K562 (cell line): ENCODE results near the gene BCAM. TPM values are rescaled to one million over a fixed set of nuclear protein-coding genes. Genes with fewer than 3 reads are reported as not detected.

Source experiments
- FOXJ2 ChIP-seq: fragments of 200-800 bp; sonication (Bioruptor generic); IDR thresholded peaks from 2 replicates; pipeline ENCODE4 v1.6.1; 2016; ENCODE audit warnings: missing genetic modification characterization, missing compliant biosample characterization
- JUND ChIP-seq, 2 experiments: IDR thresholded peaks; 2 replicates in 1 of 2; 3 replicates in 1 of 2; pipeline ENCODE4 v1.6.1; 2011; ENCODE audit warnings: borderline replicate concordance in 2 of 2, low read depth in 2 of 2, low read length in 2 of 2, improper control_type of control experiment in 1 of 2, missing biosample characterization in 1 of 2, missing genetic modification characterization in 1 of 2, missing genetic modification reagents in 1 of 2
- NELFE ChIP-seq: IDR thresholded peaks from 2 replicates; pipeline ENCODE4 v1.6.1; 2011; ENCODE audit warnings: mild to moderate bottlenecking; ENCODE audit not compliant: insufficient read depth, insufficient read length
- OTX1 ChIP-seq: fragments of 450-650 bp; formaldehyde crosslinking; IDR thresholded peaks from 2 replicates; pipeline ENCODE4 v1.4.0; 2022; ENCODE audit warnings: mild to moderate bottlenecking
- TCF7L2 ChIP-seq: fragments of 150-350 bp; IDR thresholded peaks from 2 replicates; pipeline ENCODE4 v1.6.1; 2016; ENCODE audit warnings: low read depth, mild to moderate bottlenecking, low read length, moderate library complexity
- TEAD4 ChIP-seq, 2 experiments: sonication (generic) in 1 of 2; formaldehyde crosslinking in 1 of 2; IDR thresholded peaks; 2 replicates each; pipeline versions ENCODE4 v1.6.1 to v1.8.0; 2012 to 2022; ENCODE audit warnings: borderline replicate concordance in 1 of 2, inconsistent platforms in 1 of 2, low read length in 1 of 2, mild to moderate bottlenecking in 1 of 2, missing genetic modification reagents in 1 of 2
- ZNF12 ChIP-seq: sonication (generic); formaldehyde crosslinking; IDR thresholded peaks from 2 replicates; pipeline ENCODE4 v1.4.0; 2020; ENCODE audit warnings: mild to moderate bottlenecking, missing genetic modification reagents
- ZNF146 ChIP-seq: IDR thresholded peaks from one replicate; pipeline ENCODE4 v1.6.1; 2018; ENCODE audit warnings: missing compliant biosample characterization; ENCODE audit not compliant: unreplicated experiment
- ZNF347 ChIP-seq: fragments of 450-650 bp; formaldehyde crosslinking; IDR thresholded peaks from 2 replicates; pipeline ENCODE4 v1.4.0; 2020; ENCODE audit warnings: low read depth, mild to moderate bottlenecking, moderate library complexity
- ZNF76 ChIP-seq: fragments of 250-450 bp; sonication (Bioruptor Pico); IDR thresholded peaks from 2 replicates; pipeline ENCODE4 v1.4.0; 2020; ENCODE audit warnings: mild to moderate bottlenecking, moderate library complexity, borderline replicate concordance
- polyA plus RNA-seq, 8 experiments: library from polyadenylated mRNA; depleted of rRNA in 4 of 8; stranded (reverse) in 5 of 8; unstranded in 3 of 8; fragments of >200 nt; fragmentation: Nextera tagmentation in 2 of 8; fragmentation: Illumina TruSeq in 1 of 8; extraction: Ambion mirVana in 2 of 8; extraction: Trizol in 1 of 8; gene quantifications; 2 replicates each; pipeline versions ENCODE4 v1.2.1 to v1.2.3, GENCODE V29; 2011 to 2014; ENCODE audit warnings: inconsistent platforms in 1 of 8, missing spikeins in 1 of 8
- total RNA-seq, 7 experiments: library from RNA; depleted of rRNA in 6 of 7; stranded (reverse); fragments of >200 nt in 6 of 7; fragmentation: Illumina TruSeq in 2 of 7; extraction: Trizol in 2 of 7; gene quantifications; 2 replicates each; pipeline versions ENCODE4 v1.2.1 to v1.2.3, GENCODE V29; 2011 to 2021; ENCODE audit warnings: low replicate concordance in 1 of 7
- TF ChIP-seq, protein P1 (sequence below): fragments of 450-650 bp; formaldehyde crosslinking; IDR thresholded peaks from 2 replicates; pipeline ENCODE4 v1.4.0; 2020; ENCODE audit warnings: mild to moderate bottlenecking, mixed read lengths
- TF ChIP-seq, protein P2 (sequence below): fragments of 450-650 bp; formaldehyde crosslinking; IDR thresholded peaks from 2 replicates; pipeline ENCODE4 v1.4.0; 2020; ENCODE audit warnings: mild to moderate bottlenecking, moderate library complexity
- TF ChIP-seq, protein P3 (sequence below): IDR thresholded peaks from 2 replicates; pipeline ENCODE4 v1.6.1; 2011; ENCODE audit not compliant: insufficient read length; ENCODE audit errors: extremely low read depth
- TF ChIP-seq, protein P4 (sequence below): IDR thresholded peaks from 2 replicates; pipeline ENCODE4 v1.6.1; 2011; ENCODE audit warnings: borderline replicate concordance, low read depth, mild to moderate bottlenecking, moderate library complexity, low read length; ENCODE audit not compliant: insufficient read depth, poor library complexity, severe bottlenecking
- TF ChIP-seq, protein P5 (sequence below): sonication (generic); formaldehyde crosslinking; IDR thresholded peaks from 2 replicates; pipeline ENCODE4 v1.8.0; 2022; ENCODE audit warnings: mild to moderate bottlenecking, missing genetic modification reagents
- TF ChIP-seq, protein P6 (sequence below): fragments of 450-650 bp; IDR thresholded peaks from 2 replicates; pipeline ENCODE4 v1.6.1; 2017; ENCODE audit warnings: mild to moderate bottlenecking, moderate library complexity

BCAM gene
- total and polyA plus RNA-seq, 9 of the 15 experiments (the other 6 are each of a cell fraction or from before 2014, with no cell fraction given) = 0.07 to 1.3 (median 0.33) TPM; not detected in 2

DNA sequence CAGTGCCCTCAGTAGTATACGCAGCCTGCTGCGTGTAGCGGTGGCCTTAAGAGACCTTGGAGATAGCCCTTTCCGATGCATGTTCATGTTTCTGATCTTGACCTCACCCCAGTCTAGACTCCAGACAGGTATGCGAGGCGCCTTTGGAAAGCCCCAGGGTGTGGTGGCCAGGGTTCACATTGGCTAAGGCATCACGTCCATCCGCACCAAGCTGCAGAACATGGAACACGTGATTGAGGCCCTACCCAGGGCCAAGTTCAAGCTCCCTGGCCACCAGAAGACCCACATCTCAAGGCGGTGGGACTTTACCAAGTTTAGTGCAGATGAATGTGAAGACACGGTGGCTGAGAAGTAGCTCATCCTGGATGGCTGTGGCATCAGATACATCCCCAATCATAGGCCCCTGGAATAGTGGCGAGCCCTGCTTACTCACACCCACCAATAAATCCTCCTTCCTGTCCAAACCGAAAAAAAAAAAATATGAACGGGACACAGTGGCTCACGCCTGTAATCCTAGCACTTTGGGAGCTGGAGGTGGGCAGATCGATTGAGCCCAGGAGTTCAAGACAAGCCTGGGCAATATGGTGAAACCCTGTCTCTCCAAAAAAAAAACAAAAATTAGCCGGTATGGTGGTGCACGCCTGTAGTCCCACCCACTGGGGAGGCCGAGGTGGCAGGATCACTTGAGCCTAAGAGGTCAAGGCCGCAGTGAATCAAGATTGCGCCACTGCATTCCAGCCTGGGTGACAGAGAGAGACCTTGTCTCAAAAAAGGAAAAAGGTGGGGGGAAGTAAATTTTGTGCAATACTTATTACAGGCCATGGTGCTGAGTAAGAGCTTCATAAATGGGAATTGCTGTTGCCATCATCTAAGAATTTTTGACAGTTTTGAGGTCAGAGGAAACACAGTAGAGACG, 43.6 kb upstream of the BCAM start (continued):
- TF ChIP-seq ZNF76 (CRISPR knock-in tag) = no peak
- TF ChIP-seq, protein P1, sequence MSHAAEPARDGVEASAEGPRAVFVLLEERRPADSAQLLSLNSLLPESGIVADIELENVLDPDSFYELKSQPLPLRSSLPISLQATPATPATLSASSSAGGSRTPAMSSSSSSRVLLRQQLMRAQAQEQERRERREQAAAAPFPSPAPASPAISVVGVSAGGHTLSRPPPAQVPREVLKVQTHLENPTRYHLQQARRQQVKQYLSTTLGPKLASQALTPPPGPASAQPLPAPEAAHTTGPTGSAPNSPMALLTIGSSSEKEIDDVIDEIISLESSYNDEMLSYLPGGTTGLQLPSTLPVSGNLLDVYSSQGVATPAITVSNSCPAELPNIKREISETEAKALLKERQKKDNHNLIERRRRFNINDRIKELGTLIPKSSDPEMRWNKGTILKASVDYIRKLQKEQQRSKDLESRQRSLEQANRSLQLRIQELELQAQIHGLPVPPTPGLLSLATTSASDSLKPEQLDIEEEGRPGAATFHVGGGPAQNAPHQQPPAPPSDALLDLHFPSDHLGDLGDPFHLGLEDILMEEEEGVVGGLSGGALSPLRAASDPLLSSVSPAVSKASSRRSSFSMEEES (CRISPR knock-in tag) = no peak
- TF ChIP-seq, protein P2, sequence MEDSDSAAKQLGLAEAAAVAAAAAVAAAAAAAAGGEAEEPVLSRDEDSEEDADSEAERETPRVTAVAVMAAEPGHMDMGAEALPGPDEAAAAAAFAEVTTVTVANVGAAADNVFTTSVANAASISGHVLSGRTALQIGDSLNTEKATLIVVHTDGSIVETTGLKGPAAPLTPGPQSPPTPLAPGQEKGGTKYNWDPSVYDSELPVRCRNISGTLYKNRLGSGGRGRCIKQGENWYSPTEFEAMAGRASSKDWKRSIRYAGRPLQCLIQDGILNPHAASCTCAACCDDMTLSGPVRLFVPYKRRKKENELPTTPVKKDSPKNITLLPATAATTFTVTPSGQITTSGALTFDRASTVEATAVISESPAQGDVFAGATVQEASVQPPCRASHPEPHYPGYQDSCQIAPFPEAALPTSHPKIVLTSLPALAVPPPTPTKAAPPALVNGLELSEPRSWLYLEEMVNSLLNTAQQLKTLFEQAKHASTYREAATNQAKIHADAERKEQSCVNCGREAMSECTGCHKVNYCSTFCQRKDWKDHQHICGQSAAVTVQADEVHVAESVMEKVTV (CRISPR knock-in tag) = no peak
- no peak for TF ChIP-seq NELFE
- no peak for TF ChIP-seq ZNF146 (CRISPR knock-in tag)
- TF ChIP-seq TEAD4 (IDR thresholded peaks at IDR 0.05; ENCODE audit: low read length) = peak; percentile 38; the same call in 1 of the 2 replicates
- no peak for TF ChIP-seq TEAD4 (CRISPR knock-in tag; IDR thresholded peaks at IDR 0.05; ENCODE audit: borderline replicate concordance)
- TF ChIP-seq, protein P3, sequence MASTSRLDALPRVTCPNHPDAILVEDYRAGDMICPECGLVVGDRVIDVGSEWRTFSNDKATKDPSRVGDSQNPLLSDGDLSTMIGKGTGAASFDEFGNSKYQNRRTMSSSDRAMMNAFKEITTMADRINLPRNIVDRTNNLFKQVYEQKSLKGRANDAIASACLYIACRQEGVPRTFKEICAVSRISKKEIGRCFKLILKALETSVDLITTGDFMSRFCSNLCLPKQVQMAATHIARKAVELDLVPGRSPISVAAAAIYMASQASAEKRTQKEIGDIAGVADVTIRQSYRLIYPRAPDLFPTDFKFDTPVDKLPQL = no peak
- no peak for TF ChIP-seq ZNF12 (CRISPR knock-in tag)
- no peak for TF ChIP-seq TCF7L2
- TF ChIP-seq, protein P4, sequence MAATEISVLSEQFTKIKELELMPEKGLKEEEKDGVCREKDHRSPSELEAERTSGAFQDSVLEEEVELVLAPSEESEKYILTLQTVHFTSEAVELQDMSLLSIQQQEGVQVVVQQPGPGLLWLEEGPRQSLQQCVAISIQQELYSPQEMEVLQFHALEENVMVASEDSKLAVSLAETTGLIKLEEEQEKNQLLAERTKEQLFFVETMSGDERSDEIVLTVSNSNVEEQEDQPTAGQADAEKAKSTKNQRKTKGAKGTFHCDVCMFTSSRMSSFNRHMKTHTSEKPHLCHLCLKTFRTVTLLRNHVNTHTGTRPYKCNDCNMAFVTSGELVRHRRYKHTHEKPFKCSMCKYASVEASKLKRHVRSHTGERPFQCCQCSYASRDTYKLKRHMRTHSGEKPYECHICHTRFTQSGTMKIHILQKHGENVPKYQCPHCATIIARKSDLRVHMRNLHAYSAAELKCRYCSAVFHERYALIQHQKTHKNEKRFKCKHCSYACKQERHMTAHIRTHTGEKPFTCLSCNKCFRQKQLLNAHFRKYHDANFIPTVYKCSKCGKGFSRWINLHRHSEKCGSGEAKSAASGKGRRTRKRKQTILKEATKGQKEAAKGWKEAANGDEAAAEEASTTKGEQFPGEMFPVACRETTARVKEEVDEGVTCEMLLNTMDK = no peak
- no peak for TF ChIP-seq ZNF347 (CRISPR knock-in tag)
- TF ChIP-seq, protein P5, sequence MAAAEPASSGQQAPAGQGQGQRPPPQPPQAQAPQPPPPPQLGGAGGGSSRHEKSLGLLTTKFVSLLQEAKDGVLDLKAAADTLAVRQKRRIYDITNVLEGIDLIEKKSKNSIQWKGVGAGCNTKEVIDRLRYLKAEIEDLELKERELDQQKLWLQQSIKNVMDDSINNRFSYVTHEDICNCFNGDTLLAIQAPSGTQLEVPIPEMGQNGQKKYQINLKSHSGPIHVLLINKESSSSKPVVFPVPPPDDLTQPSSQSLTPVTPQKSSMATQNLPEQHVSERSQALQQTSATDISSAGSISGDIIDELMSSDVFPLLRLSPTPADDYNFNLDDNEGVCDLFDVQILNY (CRISPR knock-in tag) = no peak
- no peak for TF ChIP-seq OTX1 (CRISPR knock-in tag)
- no peak for TF ChIP-seq JUND (IDR thresholded peaks at IDR 0.05; ENCODE audit: borderline replicate concordance, low read depth, low read length)
- no peak for TF ChIP-seq JUND (tag; IDR thresholded peaks at IDR 0.05; ENCODE audit: borderline replicate concordance, low read depth, low read length)
- TF ChIP-seq, protein P6, sequence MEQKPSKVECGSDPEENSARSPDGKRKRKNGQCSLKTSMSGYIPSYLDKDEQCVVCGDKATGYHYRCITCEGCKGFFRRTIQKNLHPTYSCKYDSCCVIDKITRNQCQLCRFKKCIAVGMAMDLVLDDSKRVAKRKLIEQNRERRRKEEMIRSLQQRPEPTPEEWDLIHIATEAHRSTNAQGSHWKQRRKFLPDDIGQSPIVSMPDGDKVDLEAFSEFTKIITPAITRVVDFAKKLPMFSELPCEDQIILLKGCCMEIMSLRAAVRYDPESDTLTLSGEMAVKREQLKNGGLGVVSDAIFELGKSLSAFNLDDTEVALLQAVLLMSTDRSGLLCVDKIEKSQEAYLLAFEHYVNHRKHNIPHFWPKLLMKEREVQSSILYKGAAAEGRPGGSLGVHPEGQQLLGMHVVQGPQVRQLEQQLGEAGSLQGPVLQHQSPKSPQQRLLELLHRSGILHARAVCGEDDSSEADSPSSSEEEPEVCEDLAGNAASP = no peak
- no peak for TF ChIP-seq FOXJ2 (tag)
